H1 (cell line): Measurements from ENCODE around the gene MCUR1. TPM values are rescaled to one million over a fixed set of nuclear protein-coding genes. Genes with fewer than 3 reads are reported as not detected.
A peak's percentile ranks its signal among the peaks of the same experiment; 100 is the strongest.

Experiments
- CTCF ChIA-PET: fragments of 300-600 bp; sonication (Branson Sonifier 250); formaldehyde crosslinking; loops from one replicate; lab custom pipeline; 2021; ENCODE audit not compliant: partially characterized antibody; lab: Charles Lee
- POLR2A ChIA-PET: fragments of 300-600 bp; sonication (Branson Sonifier 250); formaldehyde crosslinking; loops from one replicate; lab custom pipeline; 2021; ENCODE audit warnings: inconsistent platforms; ENCODE audit not compliant: partially characterized antibody; lab: Charles Lee
- DNase-seq, 2 experiments: peaks; one replicate each; pipeline versions ENCODE4 v3.0.0 to v3.0.0-alpha.2; 2010 to 2022; ENCODE audit warnings: low spot score in 2 of 2, low read depth in 1 of 2, mixed read lengths in 1 of 2
- FAIRE-seq: peaks from 2 replicates; lab custom pipeline; 2011; peaks lifted over from hg19 to GRCh38; lab: Jason Lieb, UNC
- H2AFZ ChIP-seq: 2 replicates; pipeline ENCODE4 v1.8.1; 2012; ENCODE audit warnings: low read length, inconsistent platforms
- H2AK5ac ChIP-seq: 2 replicates; pipeline ENCODE4 v1.6.1; 2013; ENCODE audit warnings: low read depth, low read length
- H2BK120ac ChIP-seq: replicated peaks from 2 replicates; pipeline ENCODE3; 2013; ENCODE audit warnings: low read depth, low read length, inconsistent platforms
- H2BK12ac ChIP-seq: 2 replicates; pipeline ENCODE4 v1.6.1; 2013; ENCODE audit warnings: low read depth, low read length
- H2BK15ac ChIP-seq: 2 replicates; pipeline ENCODE4 v1.6.1; 2013; ENCODE audit warnings: low read length
- H2BK20ac ChIP-seq: 2 replicates; pipeline ENCODE4 v1.6.1; 2013; ENCODE audit warnings: low read length
- H2BK5ac ChIP-seq: 2 replicates; pipeline ENCODE4 v1.6.1; 2013; ENCODE audit warnings: low read depth, low read length
- H3K14ac ChIP-seq: 2 replicates; pipeline ENCODE4 v1.6.1; 2013; ENCODE audit warnings: inconsistent platforms; ENCODE audit not compliant: insufficient read length
- H3K18ac ChIP-seq: 2 replicates; pipeline ENCODE4 v1.6.1; 2013; ENCODE audit warnings: low read length; ENCODE audit errors: extremely low read depth
- H3K23ac ChIP-seq: 2 replicates; pipeline ENCODE4 v1.6.1; 2013; ENCODE audit warnings: inconsistent platforms; ENCODE audit not compliant: insufficient read length
- H3K23me2 ChIP-seq: 2 replicates; pipeline ENCODE4 v1.6.1; 2013; ENCODE audit warnings: low read depth, low read length
- H3K27ac ChIP-seq: 2 replicates; pipeline ENCODE4 v1.6.1; 2011; ENCODE audit warnings: low read depth, low read length, inconsistent platforms
- H3K27me3 ChIP-seq, 4 experiments: replicated peaks in 1 of 4; 1 replicate in 1 of 4; 2 replicates in 3 of 4; pipeline versions ENCODE4 v1.6.1 to v1.8.1; 2011 to 2013; ENCODE audit warnings: low read length in 3 of 4, mild to moderate bottlenecking in 3 of 4, inconsistent platforms in 2 of 4, mixed read lengths in 2 of 4, moderate library complexity in 1 of 4; ENCODE audit not compliant: control insufficient read depth in 3 of 4, insufficient read depth in 3 of 4; ENCODE audit errors: extremely low read depth in 1 of 4
- H3K36me3 ChIP-seq, 4 experiments: 2 replicates each; pipeline versions ENCODE4 v1.6.1 to v1.8.1; 2011 to 2013; ENCODE audit warnings: mild to moderate bottlenecking in 4 of 4, low read length in 3 of 4, moderate library complexity in 2 of 4, control low read depth in 1 of 4, inconsistent platforms in 1 of 4; ENCODE audit not compliant: insufficient read depth in 4 of 4, control insufficient read depth in 2 of 4
- H3K4ac ChIP-seq: replicated peaks from 2 replicates; pipeline ENCODE3; 2013; ENCODE audit warnings: low read length, low read depth, mixed read lengths, inconsistent platforms; ENCODE audit not compliant: insufficient read length
- H3K4me1 ChIP-seq, 4 experiments: replicated peaks in 1 of 4; 1 replicate in 1 of 4; 2 replicates in 3 of 4; pipeline versions ENCODE4 v1.6.1 to v1.8.1; 2011 to 2013; ENCODE audit warnings: low read length in 3 of 4, inconsistent platforms in 2 of 4, mixed read lengths in 1 of 4; ENCODE audit not compliant: insufficient read depth in 4 of 4, control insufficient read depth in 3 of 4
- H3K4me2 ChIP-seq, 2 experiments: 2 replicates each; pipeline versions ENCODE4 v1.6.1 to v1.8.1; 2011 to 2013; ENCODE audit warnings: low read depth in 2 of 2, low read length in 2 of 2, control low read depth in 1 of 2, inconsistent platforms in 1 of 2, mild to moderate bottlenecking in 1 of 2; ENCODE audit not compliant: insufficient read depth in 1 of 2
- H3K4me3 ChIP-seq, 4 experiments: fragments of 200-600, 300-600 bp in 1 of 4; sonication (generic), shearing (Covaris generic), sonication (Bioruptor Twin) in 1 of 4; 2 replicates each; pipeline versions ENCODE4 v1.5.1 to v1.8.1; 2011 to 2016; ENCODE audit warnings: low read length in 4 of 4, low read depth in 3 of 4, control low read depth in 2 of 4, inconsistent platforms in 2 of 4, mild to moderate bottlenecking in 2 of 4, mixed read lengths in 1 of 4, moderate library complexity in 1 of 4; ENCODE audit not compliant: insufficient read depth in 2 of 4; ENCODE audit errors: extremely low read depth in 1 of 4
- H3K56ac ChIP-seq: replicated peaks from 2 replicates; pipeline ENCODE3; 2013; ENCODE audit warnings: low read depth, mild to moderate bottlenecking, mixed read lengths, low read length, inconsistent platforms; ENCODE audit not compliant: insufficient read length
- H3K79me1 ChIP-seq: 2 replicates; pipeline ENCODE4 v1.6.1; 2013; ENCODE audit warnings: low read depth, low read length, control low read depth
- H3K79me2 ChIP-seq, 2 experiments: 2 replicates each; pipeline versions ENCODE4 v1.6.1 to v1.8.1; 2012 to 2013; ENCODE audit warnings: low read length in 2 of 2, mild to moderate bottlenecking in 2 of 2, inconsistent platforms in 1 of 2; ENCODE audit not compliant: insufficient read depth in 2 of 2, control insufficient read depth in 1 of 2
- H3K9ac ChIP-seq, 4 experiments: replicated peaks in 1 of 4; 1 replicate in 1 of 4; 2 replicates in 3 of 4; pipeline versions ENCODE4 v1.6.1 to v1.8.1; 2011 to 2013; ENCODE audit warnings: low read depth in 3 of 4, low read length in 3 of 4, control low read depth in 2 of 4, mild to moderate bottlenecking in 2 of 4, moderate library complexity in 2 of 4, inconsistent platforms in 1 of 4; ENCODE audit errors: extremely low read depth in 1 of 4
- H3K9me3 ChIP-seq, 2 experiments: 2 replicates each; pipeline versions ENCODE4 v1.6.1 to v1.8.1; 2012 to 2013; ENCODE audit warnings: mild to moderate bottlenecking in 2 of 2, moderate library complexity in 2 of 2, control low read depth in 1 of 2, inconsistent platforms in 1 of 2, low read depth in 1 of 2, low read length in 1 of 2, mixed read lengths in 1 of 2; ENCODE audit not compliant: insufficient read depth in 2 of 2
- H4K20me1 ChIP-seq, 2 experiments: replicated peaks in 1 of 2; 2 replicates each; pipeline versions ENCODE3 to v1.8.1; 2011 to 2013; ENCODE audit warnings: inconsistent platforms in 2 of 2, low read length in 2 of 2, mild to moderate bottlenecking in 1 of 2; ENCODE audit not compliant: insufficient read depth in 2 of 2, control insufficient read depth in 1 of 2
- H4K5ac ChIP-seq: 2 replicates; pipeline ENCODE4 v1.6.1; 2013; ENCODE audit warnings: low read length, low read depth, mixed read lengths, inconsistent platforms; ENCODE audit not compliant: insufficient read length
- H4K8ac ChIP-seq: 2 replicates; pipeline ENCODE4 v1.8.0; 2013; ENCODE audit warnings: mild to moderate bottlenecking, moderate library complexity, low read length, inconsistent platforms; ENCODE audit not compliant: insufficient read depth; ENCODE audit errors: extremely low read depth
- H4K91ac ChIP-seq: replicated peaks from 2 replicates; pipeline ENCODE3; 2013; ENCODE audit warnings: low read length, mixed read lengths, inconsistent platforms; ENCODE audit not compliant: insufficient read length
- BACH1 ChIP-seq: IDR thresholded peaks from 2 replicates; pipeline ENCODE4 v1.6.1; 2012; ENCODE audit warnings: low read length, improper control_type of control experiment
- EP300 ChIP-seq, 2 experiments: IDR thresholded peaks; 1 replicate in 1 of 2; 2 replicates in 1 of 2; pipeline ENCODE4 v1.6.1; 2011 to 2012; ENCODE audit warnings: low read depth in 2 of 2, low read length in 2 of 2, mild to moderate bottlenecking in 2 of 2, borderline replicate concordance in 1 of 2, inconsistent platforms in 1 of 2, moderate library complexity in 1 of 2
- GTF2F1 ChIP-seq: IDR thresholded peaks from 2 replicates; pipeline ENCODE4 v1.6.1; 2012; ENCODE audit warnings: low read depth, low read length, improper control_type of control experiment, borderline replicate concordance
- NANOG ChIP-seq: IDR thresholded peaks from 2 replicates; pipeline ENCODE4 v1.6.1; 2011; ENCODE audit warnings: low read length, low read depth, mild to moderate bottlenecking, inconsistent platforms; ENCODE audit not compliant: insufficient read depth, poor library complexity, severe bottlenecking
- NRF1 ChIP-seq: IDR thresholded peaks from 2 replicates; pipeline ENCODE4 v1.6.1; 2011; ENCODE audit warnings: mild to moderate bottlenecking, low read depth, low read length, improper control_type of control experiment
- RNF2 ChIP-seq: fragments of 200-900, 300-1000 bp; sonication (generic); IDR thresholded peaks from 2 replicates; pipeline ENCODE4 v1.7.1; 2016; ENCODE audit warnings: borderline replicate concordance, low read depth, mild to moderate bottlenecking, antibody characterized with exemption, low read length; ENCODE audit not compliant: poor library complexity, severe bottlenecking; ENCODE audit errors: missing control alignments
- YY1 ChIP-seq: IDR thresholded peaks from 2 replicates; pipeline ENCODE4 v1.6.1; 2011; ENCODE audit warnings: low read depth, mild to moderate bottlenecking, low read length
- WGBS, 2 experiments: shearing (Covaris generic) in 1 of 2; methylation state at CpG; one replicate each; pipeline versions ENCODE4 v1.1.6 to v1.1.7; 2013 to 2015; ENCODE audit warnings: low lambda C conversion rate in 2 of 2, mixed read lengths in 2 of 2, inconsistent platforms in 1 of 2, low coverage in 1 of 2, missing lambda C conversion rate in 1 of 2; ENCODE audit not compliant: insufficient replicate concordance in 2 of 2, insufficient coverage in 1 of 2, insufficient read length in 1 of 2; ENCODE audit errors: extremely low coverage in 1 of 2, missing lambda C conversion rate in 1 of 2; 5-methylcytosine and 5-hydroxymethylcytosine counted together
- polyA plus RNA-seq, 7 experiments: library from polyadenylated mRNA; depleted of rRNA in 3 of 7; stranded (reverse) in 5 of 7; unstranded in 2 of 7; fragments of >200 nt in 5 of 7; fragments of 200-250 nt in 2 of 7; gene quantifications; 1 replicate in 5 of 7; 2 replicates in 1 of 7; 4 replicates in 1 of 7; pipeline versions ENCODE4 v1.2.1 to v1.2.3, GENCODE V29; 2011 to 2013; ENCODE audit warnings: missing spikeins in 2 of 7, mixed read lengths in 2 of 7
- total RNA-seq: library from RNA; stranded (reverse); fragmentation: NEBNext Ultra II Directional; extraction: Animal tissue kit (Norgen Biotek cat#: 25700); gene quantifications from 2 replicates; pipeline ENCODE4 v1.2.1, GENCODE V29; 2021

Gene MCUR1
- total and polyA plus RNA-seq, 2 of the 8 experiments (the other 6 are each of a cell fraction or from before 2014, with no cell fraction given), result 9.6 to 37.3 TPM

GRCh38 chr6:13838616-13839015 is 24.3 kb upstream of the MCUR1 start:
- no peak overlapping the region for H2AK5ac ChIP-seq

More at GRCh38 chr6:13838616-13839015, 24.3 kb upstream of the MCUR1 start:
- no peaks in the 10 kb centered on the region for H3K79me2 ChIP-seq
- H2BK5ac ChIP-seq, result no peak overlapping the region
- H3K27ac ChIP-seq, result no peak overlapping the region
- ChIA-PET POLR2A (no interaction called here), CTCF (no interaction called here)
- peaks cover 0 to 8% (median 0%) of the 10 kb centered on the region in 4 experiments; a peak in 2 of 7 replicates for H3K4me1 ChIP-seq
- no peak overlapping the region for H3K4me2 ChIP-seq
- no peak overlapping the region for H2BK15ac ChIP-seq
- H2BK12ac ChIP-seq, result no peak overlapping the region
- H3K14ac ChIP-seq, result no peak overlapping the region
- no peak for FAIRE-seq
- H2AFZ ChIP-seq, result peak overlapping the region; percentile 95
- H3K79me1 ChIP-seq, result no peaks in the 10 kb centered on the region
- H3K23me2 ChIP-seq, result no peaks in the 10 kb centered on the region
- H3K23ac ChIP-seq, result no peak overlapping the region
- no peaks in the 10 kb centered on the region for H3K27me3 ChIP-seq
- WGBS, 2 experiments, result 82% methylated on average over 3 of the region's 3 CpGs; no CpG with 5 or more reads in 1 of the 2 experiments
- no peaks in the 10 kb centered on the region for H4K20me1 ChIP-seq
- TF ChIP-seq NANOG (no peak), BACH1 (no peak), RNF2 (no peak), EP300 (IDR thresholded peaks at IDR 0.05; ENCODE audit: borderline replicate concordance in 1 of 2, low read depth in 2 of 2, low read length in 2 of 2) (no peak), GTF2F1 (no peak), YY1 (no peak), NRF1 (no peak)
- no peaks in the 10 kb centered on the region for H3K9me3 ChIP-seq
- H2BK120ac ChIP-seq, result no peak overlapping the region
- H3K56ac ChIP-seq, result no peak overlapping the region
- no peak overlapping the region for H3K4ac ChIP-seq
- no peak overlapping the region for H2BK20ac ChIP-seq
- DNase-seq, result no peak
- no peak overlapping the region for H4K5ac ChIP-seq
- H3K18ac ChIP-seq, result no peak overlapping the region
- no peak overlapping the region for H3K4me3 ChIP-seq
- H4K8ac ChIP-seq, result no peak overlapping the region
- H3K36me3 ChIP-seq, result no peaks in the 10 kb centered on the region
- H4K91ac ChIP-seq, result no peak overlapping the region
- H3K9ac ChIP-seq, result no peak overlapping the region
